B cell (primary cell): Measurements from ENCODE around the gene GABRR2.

Experiments
- CTCF ChIP-seq: fragments of 200-600 bp; IDR thresholded peaks from one replicate; pipeline ENCODE4 v1.8.0; 2022; ENCODE audit warnings: antibody characterized with exemption, mild to moderate bottlenecking
- EZH2 ChIP-seq: IDR thresholded peaks from 2 replicates; pipeline ENCODE4 v1.6.1; 2012; ENCODE audit warnings: borderline replicate concordance, low read depth, mild to moderate bottlenecking, moderate library complexity, low read length; ENCODE audit not compliant: insufficient read depth, poor library complexity, severe bottlenecking

DNA sequence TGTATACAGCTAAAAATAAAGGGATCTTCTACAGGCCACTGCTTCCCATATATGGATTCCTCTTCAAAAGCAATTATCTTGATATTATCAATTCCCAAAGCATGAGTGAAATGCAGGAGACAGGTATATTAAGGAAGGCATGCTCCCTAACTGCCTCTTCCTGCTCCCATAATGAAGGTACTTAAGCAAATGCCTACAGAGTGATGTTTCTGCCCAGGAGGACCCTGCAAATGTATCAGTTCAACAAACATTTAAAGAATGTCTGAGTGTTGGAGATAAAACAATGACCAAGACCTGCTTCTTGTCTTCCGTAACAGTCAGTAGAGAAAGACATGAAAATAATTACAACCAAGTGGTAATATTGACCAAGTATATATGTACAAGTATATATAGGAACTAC is 33.3 kb upstream of the GABRR2 start:
- no peak for TF ChIP-seq CTCF
- TF ChIP-seq EZH2: no peak
